GM12875 (cell line): ENCODE measurements around the gene DLK2.

Source experiments
- H3K4me3 ChIP-seq: one replicate; pipeline ENCODE4 v1.5.1; 2011; ENCODE audit warnings: low read depth, low read length, control low read depth
- CTCF ChIP-seq: IDR thresholded peaks from 2 replicates; pipeline ENCODE4 v1.5.1; 2011; ENCODE audit warnings: low read depth, mild to moderate bottlenecking, control low read depth, inconsistent platforms, low read length, moderate library complexity, borderline replicate concordance; ENCODE audit not compliant: insufficient read depth

DLK2 gene

GRCh38 chr6:43453831-43454230 lies 1.5 kb downstream of the DLK2 start:
- TF ChIP-seq CTCF = no peak
- no peak overlapping the region for H3K4me3 ChIP-seq

- H3K4me3 ChIP-seq = no peak overlapping the region
- TF ChIP-seq CTCF = no peak
Measured at GRCh38 chr6:43452896-43453295, 2.5 kb downstream of the DLK2 start.

GRCh38 chr6:43451939-43452338 lies 3.4 kb downstream of the DLK2 start:
- H3K4me3 ChIP-seq = no peak overlapping the region
- TF ChIP-seq CTCF = no peak

- no peak overlapping the region for H3K4me3 ChIP-seq
- no peak for TF ChIP-seq CTCF
Measured at GRCh38 chr6:43451348-43451747, 4.0 kb downstream of the DLK2 start.

GRCh38 chr6:43450699-43451131 lies 4.6 kb downstream of the DLK2 start:
- TF ChIP-seq CTCF = no peak

GRCh38 chr6:43448916-43449315 lies 6.4 kb downstream of the DLK2 start:
- no peak for TF ChIP-seq CTCF
- H3K4me3 ChIP-seq = no peak overlapping the region

More at GRCh38 chr6:43450699-43451131, 4.6 kb downstream of the DLK2 start:
- no peak overlapping the region for H3K4me3 ChIP-seq

- no peak overlapping the region for H3K4me3 ChIP-seq
- TF ChIP-seq CTCF = no peak
Measured at GRCh38 chr6:43447604-43448003, 7.7 kb downstream of the DLK2 start.
